ENCODE results near the gene MINDY4.

The MINDY4 gene

DNA sequence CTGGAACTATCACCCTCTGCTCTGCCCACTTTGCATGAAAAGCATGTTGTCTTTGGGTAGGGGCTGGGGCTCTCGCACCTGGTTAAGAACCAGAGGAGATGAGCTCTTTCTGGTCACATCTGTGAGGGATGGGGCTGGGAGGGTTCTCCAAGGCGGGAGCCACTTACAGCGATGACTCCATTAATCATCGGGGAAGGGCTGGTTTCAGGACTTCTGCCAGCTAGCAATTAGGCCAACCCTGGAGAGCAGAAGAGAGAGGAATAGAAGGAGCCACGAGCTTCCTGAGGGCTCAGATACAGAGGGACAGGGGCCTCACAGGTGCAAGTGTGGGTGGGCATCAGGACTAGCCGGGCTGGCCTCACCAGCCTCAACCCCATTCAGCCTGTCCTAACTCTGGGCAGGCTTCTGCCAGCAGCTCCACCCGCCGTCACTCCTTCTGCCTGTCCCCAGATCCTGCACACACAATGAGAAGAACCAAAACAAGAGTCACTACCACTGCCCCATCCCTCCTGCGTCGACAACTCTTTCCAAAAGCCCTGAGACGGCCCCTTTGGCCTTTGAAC, 148.9 kb downstream of the MINDY4 start:
- no peak for DNase-seq (ENCODE audit: low read depth)
- TF ChIP-seq, protein P1, sequence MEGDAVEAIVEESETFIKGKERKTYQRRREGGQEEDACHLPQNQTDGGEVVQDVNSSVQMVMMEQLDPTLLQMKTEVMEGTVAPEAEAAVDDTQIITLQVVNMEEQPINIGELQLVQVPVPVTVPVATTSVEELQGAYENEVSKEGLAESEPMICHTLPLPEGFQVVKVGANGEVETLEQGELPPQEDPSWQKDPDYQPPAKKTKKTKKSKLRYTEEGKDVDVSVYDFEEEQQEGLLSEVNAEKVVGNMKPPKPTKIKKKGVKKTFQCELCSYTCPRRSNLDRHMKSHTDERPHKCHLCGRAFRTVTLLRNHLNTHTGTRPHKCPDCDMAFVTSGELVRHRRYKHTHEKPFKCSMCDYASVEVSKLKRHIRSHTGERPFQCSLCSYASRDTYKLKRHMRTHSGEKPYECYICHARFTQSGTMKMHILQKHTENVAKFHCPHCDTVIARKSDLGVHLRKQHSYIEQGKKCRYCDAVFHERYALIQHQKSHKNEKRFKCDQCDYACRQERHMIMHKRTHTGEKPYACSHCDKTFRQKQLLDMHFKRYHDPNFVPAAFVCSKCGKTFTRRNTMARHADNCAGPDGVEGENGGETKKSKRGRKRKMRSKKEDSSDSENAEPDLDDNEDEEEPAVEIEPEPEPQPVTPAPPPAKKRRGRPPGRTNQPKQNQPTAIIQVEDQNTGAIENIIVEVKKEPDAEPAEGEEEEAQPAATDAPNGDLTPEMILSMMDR (IDR thresholded peaks at IDR 0.05; ENCODE audit: insufficient read depth, low read depth, low read length, missing control alignments): no peak

DNA sequence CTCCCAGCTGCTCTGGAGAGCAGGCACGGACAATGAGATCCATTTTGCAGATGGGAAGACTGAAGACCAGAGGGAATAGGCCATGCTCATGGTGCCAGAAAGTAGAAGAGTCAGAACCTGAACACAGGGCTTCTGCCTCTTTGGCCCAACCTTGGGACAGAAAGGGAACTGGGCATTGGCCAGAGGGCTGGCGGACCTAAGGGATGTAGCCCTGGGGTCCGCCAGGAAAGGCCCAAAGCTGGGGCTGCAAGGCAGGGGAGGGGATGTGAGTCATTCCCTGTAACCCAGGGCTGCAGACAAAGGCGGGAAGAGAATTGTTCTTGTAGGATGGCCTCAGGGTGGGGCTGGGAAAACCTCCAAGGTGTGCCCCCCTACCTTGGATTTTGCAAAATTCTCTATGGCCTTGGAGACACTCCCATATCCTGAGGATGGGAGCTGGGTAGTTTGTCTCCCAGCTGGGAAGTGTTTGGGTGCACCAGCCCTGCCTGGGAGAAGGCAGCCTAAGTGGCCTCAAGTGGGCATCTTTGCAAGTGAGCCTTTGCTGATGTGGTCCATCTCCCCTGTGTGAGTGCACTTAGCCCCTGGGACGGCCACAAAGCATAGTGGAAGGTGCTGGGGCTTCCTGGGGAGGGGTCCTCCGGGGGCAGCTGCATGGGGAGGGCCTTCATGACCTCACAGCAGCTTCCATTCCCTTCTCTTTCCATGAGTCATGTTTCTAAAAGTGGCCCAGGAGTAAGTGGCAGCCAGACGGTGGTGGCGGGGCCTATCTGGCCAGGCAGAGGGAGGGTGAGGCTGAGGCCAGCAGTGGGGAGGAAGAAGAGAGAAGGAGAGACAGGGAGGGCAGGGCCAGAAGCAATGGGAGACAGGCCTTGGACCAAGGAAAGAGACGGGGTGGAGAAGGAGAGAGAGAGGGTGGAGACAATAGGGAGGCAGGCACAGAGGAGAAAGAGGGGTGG, 149.6 kb downstream of the MINDY4 start:
- no peak for DNase-seq (ENCODE audit: low read depth)
- TF ChIP-seq, protein P1 (IDR thresholded peaks at IDR 0.05; ENCODE audit: insufficient read depth, low read depth, low read length, missing control alignments): no peak
- no peak overlapping the region for H3K4me3 ChIP-seq (ENCODE audit: low read depth, low read length)

More for the DNA sequence above, 148.9 kb downstream of the MINDY4 start:
- H3K4me3 ChIP-seq (ENCODE audit: low read depth, low read length): no peak overlapping the region

DNA sequence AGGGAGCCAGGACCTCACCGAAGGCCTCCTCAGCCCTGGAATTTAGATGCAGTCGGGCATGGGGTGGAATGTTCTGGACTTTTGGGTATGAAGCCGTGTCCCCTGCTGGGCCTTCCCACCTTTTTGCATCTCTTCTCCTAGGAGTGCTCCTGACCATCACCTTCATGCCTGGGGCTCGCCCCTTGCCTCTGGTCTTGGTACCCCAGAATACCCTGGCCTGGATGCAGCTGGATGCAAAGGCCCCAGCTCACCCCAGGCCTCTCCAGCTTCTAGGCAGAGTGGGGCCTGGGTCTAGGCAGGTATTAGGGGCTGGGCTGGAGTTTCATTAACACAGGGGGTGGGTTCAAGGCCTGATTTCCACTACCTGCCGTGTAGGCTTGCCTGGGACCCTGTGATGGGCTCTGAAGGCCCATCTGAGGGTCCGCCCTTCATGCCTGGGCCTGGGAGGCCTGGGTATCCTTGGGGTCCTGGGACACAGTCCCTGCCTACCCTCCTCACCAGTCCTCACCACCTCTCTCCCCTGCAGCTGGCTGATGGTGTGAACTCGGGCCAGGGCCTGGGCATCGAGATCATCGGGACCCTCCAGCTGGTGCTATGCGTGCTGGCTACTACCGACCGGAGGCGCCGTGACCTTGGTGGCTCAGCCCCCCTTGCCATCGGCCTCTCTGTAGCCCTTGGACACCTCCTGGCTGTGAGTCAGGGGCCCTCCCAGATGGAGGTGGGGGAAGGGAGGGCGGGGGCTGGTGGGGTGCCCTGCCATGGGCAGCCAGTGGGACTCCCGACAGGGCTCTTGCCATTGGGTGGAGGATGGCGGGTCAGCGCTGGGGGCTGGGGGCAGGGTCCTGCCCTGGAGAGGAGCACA, 150.6 kb downstream of the MINDY4 start:
- DNase-seq (ENCODE audit: low read depth): no peak
- H3K4me3 ChIP-seq (ENCODE audit: low read depth, low read length): no peak overlapping the region
- TF ChIP-seq, protein P1 (IDR thresholded peaks at IDR 0.05; ENCODE audit: insufficient read depth, low read depth, low read length, missing control alignments): no peak

DNA sequence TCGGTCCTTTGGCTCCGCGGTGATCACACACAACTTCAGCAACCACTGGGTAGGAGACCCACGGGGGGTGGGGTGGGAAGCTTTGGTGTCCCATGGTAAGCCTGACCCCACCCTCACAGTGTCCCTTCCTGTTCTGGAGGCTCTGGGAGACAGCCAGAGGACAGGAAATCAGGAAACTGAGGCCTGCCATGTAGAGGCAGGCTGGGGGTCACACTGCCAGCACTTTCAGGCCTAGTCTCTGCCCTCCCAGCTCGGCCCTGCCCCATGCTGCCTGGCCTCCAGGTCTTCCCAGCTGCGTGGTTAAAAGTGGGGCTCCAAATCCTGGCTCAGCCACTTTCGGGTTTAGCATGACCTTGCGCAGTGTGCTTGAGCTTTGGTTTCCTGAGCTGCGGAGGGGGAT, 151.4 kb downstream of the MINDY4 start:
- DNase-seq (ENCODE audit: low read depth): no peak
- no peak overlapping the region for H3K4me3 ChIP-seq (ENCODE audit: low read depth, low read length)
- TF ChIP-seq, protein P1 (IDR thresholded peaks at IDR 0.05; ENCODE audit: insufficient read depth, low read depth, low read length, missing control alignments): no peak

DNA sequence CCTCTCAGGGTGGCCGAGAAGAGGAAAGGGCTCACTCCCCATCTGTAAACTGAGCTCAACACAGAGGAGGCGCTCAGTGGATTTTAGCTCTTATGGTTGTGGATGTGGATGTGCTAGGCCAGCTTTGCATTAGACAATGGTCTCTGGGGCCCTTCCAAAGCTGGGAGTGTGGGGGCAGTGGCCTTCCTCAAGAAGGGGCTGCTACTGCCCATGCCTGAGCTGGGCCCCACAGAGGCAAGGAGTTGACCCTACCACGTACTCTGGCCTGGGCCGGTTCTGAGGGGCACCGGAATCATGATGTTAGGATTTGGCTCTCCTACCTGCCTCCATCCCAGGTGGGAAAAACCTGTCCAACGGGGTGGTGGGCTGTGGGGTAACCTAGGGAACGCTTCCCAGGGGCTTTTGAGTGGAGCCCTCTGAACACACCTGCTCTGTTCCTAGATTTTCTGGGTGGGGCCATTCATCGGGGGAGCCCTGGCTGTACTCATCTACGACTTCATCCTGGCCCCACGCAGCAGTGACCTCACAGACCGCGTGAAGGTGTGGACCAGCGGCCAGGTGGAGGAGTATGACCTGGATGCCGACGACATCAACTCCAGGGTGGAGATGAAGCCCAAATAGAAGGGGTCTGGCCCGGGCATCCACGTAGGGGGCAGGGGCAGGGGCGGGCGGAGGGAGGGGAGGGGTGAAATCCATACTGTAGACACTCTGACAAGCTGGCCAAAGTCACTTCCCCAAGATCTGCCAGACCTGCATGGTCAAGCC, 152.0 kb downstream of the MINDY4 start:
- no peak overlapping the region for H3K4me3 ChIP-seq (ENCODE audit: low read depth, low read length)
- DNase-seq (ENCODE audit: low read depth): no peak
- TF ChIP-seq, protein P1 (IDR thresholded peaks at IDR 0.05; ENCODE audit: insufficient read depth, low read depth, low read length, missing control alignments): no peak

DNA sequence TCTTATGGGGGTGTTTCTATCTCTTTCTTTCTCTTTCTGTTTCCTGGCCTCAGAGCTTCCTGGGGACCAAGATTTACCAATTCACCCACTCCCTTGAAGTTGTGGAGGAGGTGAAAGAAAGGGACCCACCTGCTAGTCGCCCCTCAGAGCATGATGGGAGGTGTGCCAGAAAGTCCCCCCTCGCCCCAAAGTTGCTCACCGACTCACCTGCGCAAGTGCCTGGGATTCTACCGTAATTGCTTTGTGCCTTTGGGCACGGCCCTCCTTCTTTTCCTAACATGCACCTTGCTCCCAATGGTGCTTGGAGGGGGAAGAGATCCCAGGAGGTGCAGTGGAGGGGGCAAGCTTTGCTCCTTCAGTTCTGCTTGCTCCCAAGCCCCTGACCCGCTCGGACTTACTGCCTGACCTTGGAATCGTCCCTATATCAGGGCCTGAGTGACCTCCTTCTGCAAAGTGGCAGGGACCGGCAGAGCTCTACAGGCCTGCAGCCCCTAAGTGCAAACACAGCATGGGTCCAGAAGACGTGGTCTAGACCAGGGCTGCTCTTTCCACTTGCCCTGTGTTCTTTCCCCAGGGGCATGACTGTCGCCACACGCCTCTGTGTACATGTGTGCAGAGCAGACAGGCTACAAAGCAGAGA, 152.7 kb downstream of the MINDY4 start:
- no peak overlapping the region for H3K4me3 ChIP-seq (ENCODE audit: low read depth, low read length)
- TF ChIP-seq, protein P1 (IDR thresholded peaks at IDR 0.05; ENCODE audit: insufficient read depth, low read depth, low read length, missing control alignments): no peak
- DNase-seq (ENCODE audit: low read depth): no peak

Measured in GM12865 (cell line).